GM06990 (cell line): ENCODE data around the gene AP1G2.

Experiments used
- DNase-seq: peaks from one replicate; pipeline ENCODE4 v3.0.0-alpha.2; 2011; ENCODE audit not compliant: insufficient read length; ENCODE audit errors: extremely low read depth
- H3K27me3 ChIP-seq: replicated peaks from 2 replicates; pipeline ENCODE4 v1.6.0; 2011; ENCODE audit warnings: low read length; ENCODE audit not compliant: control insufficient read depth, insufficient read depth
- H3K36me3 ChIP-seq: 2 replicates; pipeline ENCODE4 v1.5.1; 2011; ENCODE audit warnings: low read length; ENCODE audit not compliant: control insufficient read depth, insufficient read depth
- H3K4me3 ChIP-seq: replicated peaks from 2 replicates; pipeline ENCODE4 v1.5.1; 2011; ENCODE audit warnings: low read depth, mild to moderate bottlenecking, control low read depth, low read length
- CTCF ChIP-seq: IDR thresholded peaks from 2 replicates; pipeline ENCODE4 v1.5.1; 2011; ENCODE audit warnings: low read length, control low read depth, mild to moderate bottlenecking, inconsistent platforms; ENCODE audit not compliant: insufficient read depth, poor library complexity, severe bottlenecking

Gene AP1G2

GRCh38 chr14:23580152-23580926 is 12.7 kb upstream of the AP1G2 start:
- no peaks in the 10 kb centered on the region for H3K36me3 ChIP-seq
- DNase-seq = no peak
- TF ChIP-seq CTCF = no peak
- no peak overlapping the region for H3K4me3 ChIP-seq
- H3K27me3 ChIP-seq = no peaks in the 10 kb centered on the region; the same call in 1 of the 2 replicates

- no peak for DNase-seq
- no peak for TF ChIP-seq CTCF
- no peaks in the 10 kb centered on the region; the same call in 1 of the 2 replicates for H3K27me3 ChIP-seq
- no peaks in the 10 kb centered on the region for H3K36me3 ChIP-seq
- H3K4me3 ChIP-seq = no peak overlapping the region
These were observed 12.1 kb upstream of the AP1G2 start for GRCh38 chr14:23579739-23580138.

- DNase-seq = no peak
- Histone ChIP-seq H3K36me3 (no peaks in the 10 kb centered on the region), H3K4me3 (no peak overlapping the region), H3K27me3 (no peaks in the 10 kb centered on the region; the same call in 1 of the 2 replicates)
- TF ChIP-seq CTCF = no peak
These were observed 11.7 kb upstream of the AP1G2 start for GRCh38 chr14:23579311-23579630.

GRCh38 chr14:23578560-23579310 is 11.1 kb upstream of the AP1G2 start, which contains the start of gene JPH4:
JPH4 (minus strand) TSS chr14:23578790; CDS start chr14:23577453, 1,337 bp downstream.
- Histone ChIP-seq H3K27me3 (no peaks in the 10 kb centered on the region; the same call in 1 of the 2 replicates), H3K4me3 (peak within 1 kb of the TSS; percentile 60)
- DNase-seq = no peak

GRCh38 chr14:23577710-23578392 is 10.3 kb upstream of the AP1G2 start:
- peak overlapping the region; percentile 60 for H3K4me3 ChIP-seq
- DNase-seq = no peak
- no peaks in the 10 kb centered on the region for H3K36me3 ChIP-seq
- no peak for TF ChIP-seq CTCF
- H3K27me3 ChIP-seq = no peaks in the 10 kb centered on the region; the same call in 1 of the 2 replicates

More at GRCh38 chr14:23578560-23579310, 11.1 kb upstream of the AP1G2 start, which contains the start of gene JPH4:
- no peaks in the 10 kb centered on the region for H3K36me3 ChIP-seq
- TF ChIP-seq CTCF = no peak
